ENCODE results near the gene DCUN1D2. TPM values are rescaled to one million over a fixed set of nuclear protein-coding genes. Genes with fewer than 3 reads are reported as not detected.
"Not testable (repeated sequence)": the region's sequence is repeated elsewhere in the genome, so short reads cannot be mapped to it uniquely, and the experiment has no call there.

The DCUN1D2 gene
- total RNA-seq, 1 experiment from 2014 or later = 9.6 TPM

- DNase-seq (ENCODE audit: low read depth) = no peak
These were observed 1.5 kb upstream of the DCUN1D2 start for GRCh38 chr13:113491982-113492381.

GRCh38 chr13:113491418-113491883, 940 bp upstream of the DCUN1D2 start:
- DNase-seq (ENCODE audit: low read depth) = peak; percentile 15

GRCh38 chr13:113489549-113490495, 689 bp downstream of the DCUN1D2 start:
- DNase-seq (ENCODE audit: low read depth) = peak; percentile 44

GRCh38 chr13:113489171-113489548, 1.4 kb downstream of the DCUN1D2 start:
- DNase-seq (ENCODE audit: low read depth) = no peak

GRCh38 chr13:113488283-113488682, 2.2 kb downstream of the DCUN1D2 start:
- DNase-seq (ENCODE audit: low read depth) = no peak

- DNase-seq (ENCODE audit: low read depth) = no peak
These were observed 3.8 kb downstream of the DCUN1D2 start for GRCh38 chr13:113486698-113487097.

- no peak for DNase-seq (ENCODE audit: low read depth)
These were observed 5.0 kb downstream of the DCUN1D2 start for GRCh38 chr13:113485545-113485944.

GRCh38 chr13:113483504-113484293, 6.8 kb downstream of the DCUN1D2 start:
- DNase-seq (ENCODE audit: low read depth) = no peak

GRCh38 chr13:113483081-113483480, 7.4 kb downstream of the DCUN1D2 start:
- DNase-seq (ENCODE audit: low read depth) = no peak

- DNase-seq (ENCODE audit: low read depth) = no peak
These were observed 11.3 kb downstream of the DCUN1D2 start for GRCh38 chr13:113479179-113479578.

GRCh38 chr13:113477724-113478123, 12.8 kb downstream of the DCUN1D2 start:
- DNase-seq (ENCODE audit: low read depth) = no peak

GRCh38 chr13:113476811-113477210, 13.7 kb downstream of the DCUN1D2 start:
- DNase-seq (ENCODE audit: low read depth) = no peak

GRCh38 chr13:113475911-113476310, 14.6 kb downstream of the DCUN1D2 start:
- no peak for DNase-seq (ENCODE audit: low read depth)

GRCh38 chr13:113475280-113475679, 15.2 kb downstream of the DCUN1D2 start:
- DNase-seq (ENCODE audit: low read depth) = no peak

- DNase-seq (ENCODE audit: low read depth) = no peak
These were observed 16.3 kb downstream of the DCUN1D2 start for GRCh38 chr13:113474179-113474578.

GRCh38 chr13:113472355-113473025, 18.0 kb downstream of the DCUN1D2 start:
- DNase-seq (ENCODE audit: low read depth) = no peak

GRCh38 chr13:113471844-113472243, 18.7 kb downstream of the DCUN1D2 start:
- no peak for DNase-seq (ENCODE audit: low read depth)

GRCh38 chr13:113470635-113471163, 19.8 kb downstream of the DCUN1D2 start:
- not testable (repeated sequence) for DNase-seq (ENCODE audit: low read depth)

GRCh38 chr13:113470073-113470472, 20.4 kb downstream of the DCUN1D2 start:
- DNase-seq (ENCODE audit: low read depth) = no peak

- DNase-seq (ENCODE audit: low read depth) = no peak
These were observed 20.9 kb downstream of the DCUN1D2 start for GRCh38 chr13:113469582-113469981.

- DNase-seq (ENCODE audit: low read depth) = no peak
These were observed 21.9 kb downstream of the DCUN1D2 start for GRCh38 chr13:113468472-113469201.
